ENCODE data around the gene SIRT5. TPM values are rescaled to one million over a fixed set of nuclear protein-coding genes. Genes with fewer than 3 reads are reported as not detected.

Gene SIRT5
- polyA plus RNA-seq, 1 donor from 2014 or later, result 15.9 TPM

DNA sequence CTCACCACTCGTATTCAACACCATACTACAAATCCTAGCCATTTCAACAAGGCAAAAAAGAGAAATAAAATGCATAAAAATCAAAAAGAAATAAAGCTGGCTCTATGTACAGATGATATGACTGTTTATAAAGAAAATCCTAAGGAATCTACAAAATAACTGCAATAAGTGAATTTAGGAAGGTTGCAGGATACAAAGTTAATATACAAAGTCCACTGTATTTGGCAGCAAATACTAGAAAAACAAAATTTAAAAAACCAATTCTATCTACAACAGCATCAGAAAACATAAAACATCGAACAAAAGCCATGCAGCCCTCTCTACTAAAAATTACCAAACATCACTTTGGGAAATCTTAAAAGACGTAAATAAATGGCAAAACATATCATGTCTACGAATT lies 89.6 kb downstream of the SIRT5 start:
- no peaks in the 10 kb centered on the region for H3K9me2 ChIP-seq (ENCODE audit: insufficient read depth, low read length)
- no peaks in the 10 kb centered on the region for H3F3A ChIP-seq (ENCODE audit: insufficient read depth, low read length, poor library complexity, severe bottlenecking)
- no peak overlapping the region for H2AFZ ChIP-seq (ENCODE audit: low read depth, low read length)
- peaks cover 98% of the 10 kb centered on the region for H3K79me2 ChIP-seq (replicated peaks; ENCODE audit: insufficient read depth, low read length)
- no peak overlapping the region for H3K27ac ChIP-seq (ENCODE audit: low read length)
- no peak overlapping the region for H3K4me3 ChIP-seq (ENCODE audit: low read length)
- no peaks in the 10 kb centered on the region for H3K36me3 ChIP-seq (ENCODE audit: insufficient read depth, low read length)
- H3K4me2 ChIP-seq (ENCODE audit: low read length), result no peak overlapping the region
- H3K9ac ChIP-seq (ENCODE audit: low read length), result no peak overlapping the region
- no peaks in the 10 kb centered on the region for H3K9me3 ChIP-seq (ENCODE audit: low read length)
- TF ChIP-seq RAD21 (conservative IDR thresholded peaks at IDR 0.05), result no peak
- H3K27me3 ChIP-seq (ENCODE audit: insufficient read depth, low read depth, low read length), result no peaks in the 10 kb centered on the region
- no peaks in the 10 kb centered on the region for H4K20me1 ChIP-seq (ENCODE audit: insufficient read depth)

Other genes with a start within 250 kb of the SIRT5 start
- 67.9 and 88.3 TPM in 2 replicates for gene TBC1D7, start 246.1 kb upstream of the SIRT5 start, polyA plus RNA-seq
- gene GFOD1, start 87.0 kb upstream of the SIRT5 start, polyA plus RNA-seq, result 7.0 and 8.2 TPM in 2 replicates
- 88.8 and 117 TPM in 2 replicates for gene NOL7, start 40.7 kb downstream of the SIRT5 start, polyA plus RNA-seq
- gene RANBP9, start 137.2 kb downstream of the SIRT5 start, polyA plus RNA-seq, result 51.7 and 52.2 TPM in 2 replicates
- 7.4 and 10.0 TPM in 2 replicates for gene MCUR1, start 240.0 kb downstream of the SIRT5 start, polyA plus RNA-seq

All from neural cell (in vitro differentiated cells).